SU-DHL-6 (cell line): ENCODE data around the gene IRF2.

Experiments
- H2AFZ ChIP-seq: fragments of 200-600 bp; sonication (generic); 2 replicates; pipeline ENCODE4 v1.6.1; 2014; ENCODE audit warnings: low read depth, mild to moderate bottlenecking, moderate library complexity, mixed read lengths, antibody characterized with exemption, low read length; ENCODE audit not compliant: severe bottlenecking
- H3F3A ChIP-seq: fragments of 200-600 bp; shearing (Covaris generic); 2 replicates; pipeline ENCODE4 v1.6.0; 2016; ENCODE audit warnings: antibody characterized with exemption, mild to moderate bottlenecking; ENCODE audit not compliant: insufficient read depth
- H3K27ac ChIP-seq: fragments of 200-600 bp; sonication (generic); 2 replicates; pipeline ENCODE4 v1.5.1; 2016; ENCODE audit warnings: low read depth, mild to moderate bottlenecking, low read length, moderate library complexity, mixed read lengths
- H3K27me3 ChIP-seq: fragments of 200-600 bp; sonication (generic), shearing (Covaris generic); 2 replicates; pipeline ENCODE4 v1.6.0; 2014; ENCODE audit warnings: mild to moderate bottlenecking, low read length
- H3K36me3 ChIP-seq: fragments of 200-600 bp; sonication (generic); 2 replicates; pipeline ENCODE4 v1.6.1; 2014; ENCODE audit warnings: mild to moderate bottlenecking, low read length, mixed read lengths
- H3K4me2 ChIP-seq: fragments of 300-600, 200-600 bp; shearing (Covaris generic), sonication (generic); 2 replicates; pipeline ENCODE4 v1.6.0; 2014; ENCODE audit warnings: low read length, low read depth, mild to moderate bottlenecking; ENCODE audit not compliant: poor library complexity, severe bottlenecking
- H3K4me3 ChIP-seq: fragments of 200-600 bp; sonication (generic); 2 replicates; pipeline ENCODE4 v1.5.1; 2014; ENCODE audit warnings: antibody characterized with exemption, low read length, mild to moderate bottlenecking, mixed read lengths; ENCODE audit not compliant: insufficient read depth, poor library complexity, severe bottlenecking
- H3K79me2 ChIP-seq: fragments of 200-600 bp; sonication (generic); 2 replicates; pipeline ENCODE4 v1.6.1; 2014; ENCODE audit warnings: mild to moderate bottlenecking, low read length, moderate library complexity; ENCODE audit not compliant: insufficient read depth
- H3K9ac ChIP-seq: fragments of 200-600 bp; sonication (generic); 2 replicates; pipeline ENCODE4 v1.7.0; 2014; ENCODE audit warnings: mild to moderate bottlenecking, low read length
- H3K9me2 ChIP-seq: fragments of 200-600 bp; sonication (generic); replicated peaks from 2 replicates; pipeline ENCODE4 v1.6.1; 2014; ENCODE audit warnings: low read length; ENCODE audit not compliant: insufficient read depth
- H3K9me3 ChIP-seq: fragments of 200-600 bp; sonication (generic); 2 replicates; pipeline ENCODE4 v1.6.1; 2014; ENCODE audit warnings: low read length, mixed read lengths; ENCODE audit not compliant: insufficient read depth
- H4K20me1 ChIP-seq: fragments of 200-600 bp; sonication (generic); 2 replicates; pipeline ENCODE4 v1.6.1; 2014; ENCODE audit warnings: low read depth, mild to moderate bottlenecking, antibody characterized with exemption, low read length, moderate library complexity, mixed read lengths
- CTCF ChIP-seq: fragments of 200-600 bp; sonication (generic); IDR thresholded peaks from one replicate; pipeline ENCODE4 v1.5.1; 2017; ENCODE audit warnings: antibody characterized with exemption, mild to moderate bottlenecking, low read length, moderate library complexity; ENCODE audit not compliant: insufficient read depth, poor library complexity, severe bottlenecking
- EZH2phosphoT487 ChIP-seq: fragments of 200-600 bp; sonication (generic), shearing (Covaris generic); conservative IDR thresholded peaks from 2 replicates; pipeline ENCODE4 v1.6.1; 2018; ENCODE audit warnings: mild to moderate bottlenecking, antibody characterized with exemption, low read length, moderate library complexity, mixed read lengths

IRF2 gene

GRCh38 chr4:184385705-184386141 is 88.6 kb downstream of the IRF2 start:
- no peaks in the 10 kb centered on the region for H3K9me2 ChIP-seq
- H3K36me3 ChIP-seq, result no peaks in the 10 kb centered on the region
- H3K4me2 ChIP-seq, result no peak overlapping the region
- H4K20me1 ChIP-seq, result no peaks in the 10 kb centered on the region
- no peak overlapping the region for H3K27ac ChIP-seq
- H3K9ac ChIP-seq, result no peak overlapping the region
- H3K79me2 ChIP-seq, result no peaks in the 10 kb centered on the region
- H2AFZ ChIP-seq, result no peak overlapping the region
- H3K9me3 ChIP-seq, result no peaks in the 10 kb centered on the region
- no peak for TF ChIP-seq CTCF
- TF ChIP-seq EZH2phosphoT487, result no peak
- H3F3A ChIP-seq, result 0 out of 2 replicates have a peak, but pooled peaks cover 3% of the 10 kb centered on the region
- no peaks in the 10 kb centered on the region for H3K27me3 ChIP-seq
- no peak overlapping the region for H3K4me3 ChIP-seq

- no peak overlapping the region for H3K27ac ChIP-seq
- 0 out of 2 replicates have a peak, but pooled peaks cover 3% of the 10 kb centered on the region for H3F3A ChIP-seq
- H3K27me3 ChIP-seq, result no peaks in the 10 kb centered on the region
- no peaks in the 10 kb centered on the region for H3K9me2 ChIP-seq
- no peak overlapping the region for H3K4me3 ChIP-seq
- peak overlapping the region; percentile 36 for H3K4me2 ChIP-seq
- TF ChIP-seq CTCF, result no peak
- no peak for TF ChIP-seq EZH2phosphoT487
- no peaks in the 10 kb centered on the region for H3K79me2 ChIP-seq
- no peak overlapping the region for H3K9ac ChIP-seq
- no peaks in the 10 kb centered on the region for H3K36me3 ChIP-seq
- no peak overlapping the region for H2AFZ ChIP-seq
- no peaks in the 10 kb centered on the region for H4K20me1 ChIP-seq
- H3K9me3 ChIP-seq, result no peaks in the 10 kb centered on the region
Observed at GRCh38 chr4:184384810-184385557, 89.4 kb downstream of the IRF2 start.

DNA sequence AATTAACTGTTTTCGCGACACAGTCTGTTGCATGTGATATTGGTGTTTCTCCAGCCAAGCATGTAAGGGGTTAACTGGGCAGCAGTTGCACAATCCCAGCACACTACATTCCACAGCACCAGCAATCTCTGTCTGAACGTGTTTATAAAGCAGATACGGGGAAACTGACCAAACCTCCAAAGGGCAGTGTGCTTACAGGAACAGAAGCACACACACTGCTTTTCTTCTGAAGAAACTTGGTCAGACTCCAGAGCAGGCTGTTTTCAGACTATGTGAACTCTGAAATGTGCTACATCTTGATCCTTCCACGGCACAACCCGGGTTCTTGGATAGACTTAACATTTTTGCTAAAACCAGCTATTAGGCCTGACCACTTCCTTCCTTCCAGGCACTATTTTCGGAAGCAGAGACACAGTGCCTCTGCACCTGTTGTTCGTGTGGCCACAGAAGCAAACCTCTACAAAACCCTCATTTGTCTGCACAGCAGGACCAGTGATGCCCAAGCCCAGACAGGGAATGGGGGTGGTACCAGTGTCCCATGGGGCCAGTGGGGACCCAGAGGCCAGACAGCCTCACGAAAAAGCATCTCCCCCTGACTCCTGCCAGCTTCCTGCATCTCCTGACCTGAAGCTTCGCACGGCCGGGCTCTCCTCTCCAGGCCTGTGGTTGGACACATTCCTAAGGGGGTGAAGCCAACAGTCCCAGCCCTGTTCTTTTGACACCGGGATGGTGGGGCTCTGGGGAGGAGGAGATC is 90.1 kb downstream of the IRF2 start:
- Histone ChIP-seq H3K27me3 (no peaks in the 10 kb centered on the region), H3K79me2 (no peaks in the 10 kb centered on the region), H3K9me2 (no peaks in the 10 kb centered on the region), H2AFZ (no peak overlapping the region), H3K4me2 (peak overlapping the region; percentile 56), H4K20me1 (no peaks in the 10 kb centered on the region), H3K9ac (no peak overlapping the region), H3F3A (0 out of 2 replicates have a peak, but pooled peaks cover 3% of the 10 kb centered on the region), H3K9me3 (no peaks in the 10 kb centered on the region), H3K27ac (no peak overlapping the region), H3K4me3 (peak overlapping the region; percentile 14), H3K36me3 (no peaks in the 10 kb centered on the region)
- TF ChIP-seq CTCF, result no peak
- no peak for TF ChIP-seq EZH2phosphoT487
